ENCODE results near the gene RUBCNL.

Gene RUBCNL

DNA sequence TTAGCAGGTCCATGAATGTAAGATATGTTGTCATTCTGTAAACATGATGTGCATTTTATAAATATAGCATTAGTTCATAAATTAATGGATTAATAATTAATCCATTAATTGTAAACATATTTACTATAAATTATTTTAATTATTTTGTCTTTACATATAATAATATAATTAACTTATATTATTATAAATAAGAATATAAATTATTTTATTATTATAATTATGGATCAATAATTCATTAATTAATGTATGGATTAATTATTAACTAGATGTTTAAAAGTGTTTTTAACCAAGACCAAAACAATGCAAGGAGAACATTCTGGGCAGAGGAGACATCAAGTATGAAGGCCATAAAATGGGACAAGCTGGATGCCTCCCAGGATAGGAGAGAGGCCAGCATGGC, 72.0 kb downstream of the RUBCNL start:
- H3K4me3 ChIP-seq (ENCODE audit: low read depth, low read length): no peak overlapping the region
- TF ChIP-seq CTCF (IDR thresholded peaks at IDR 0.05; ENCODE audit: low read depth, low read length): no peak

- H3K4me3 ChIP-seq (ENCODE audit: low read depth, low read length): no peak overlapping the region
- no peak for TF ChIP-seq CTCF (IDR thresholded peaks at IDR 0.05; ENCODE audit: low read depth, low read length)
Observed at GRCh38 chr13:46314587-46314986, 72.5 kb downstream of the RUBCNL start.

DNA sequence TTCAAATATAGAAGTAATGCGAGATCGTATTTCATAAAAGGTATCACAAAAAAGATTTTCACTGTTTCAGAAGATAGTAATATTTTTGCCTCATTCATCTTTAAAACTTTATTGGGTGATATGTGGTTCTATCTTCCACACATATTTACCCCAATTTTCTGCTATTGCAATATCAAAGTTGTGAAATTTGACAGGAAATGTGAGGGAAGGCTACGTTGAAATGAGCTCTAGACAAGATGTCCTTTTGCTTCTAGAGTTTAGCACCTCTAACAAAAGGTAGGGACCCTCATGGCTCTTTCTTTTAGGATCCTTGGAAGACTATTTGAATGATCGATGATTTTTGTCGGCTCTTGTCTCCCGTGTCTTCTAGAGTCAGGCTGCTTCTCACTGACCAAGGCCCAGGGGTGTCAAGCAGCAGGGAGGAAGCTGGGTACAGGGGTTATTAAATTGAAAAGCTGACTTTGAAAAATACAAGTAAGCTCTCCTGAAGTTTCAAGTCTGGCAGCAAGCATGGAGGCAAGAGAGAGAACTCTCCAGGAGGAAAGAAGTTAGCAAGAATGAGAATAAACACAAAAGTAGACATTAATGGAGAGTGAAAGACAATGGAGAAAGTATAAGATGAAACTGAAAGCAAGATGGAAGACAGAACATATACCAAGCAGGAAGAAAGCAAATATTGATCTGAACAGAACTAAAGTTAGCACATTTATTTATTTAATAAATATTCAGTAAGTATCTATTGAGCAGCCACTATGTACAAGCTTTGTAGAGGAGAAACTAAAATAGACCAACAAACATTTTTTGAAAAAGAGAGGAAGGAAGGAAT, 73.4 kb downstream of the RUBCNL start:
- no peak for TF ChIP-seq CTCF (IDR thresholded peaks at IDR 0.05; ENCODE audit: low read depth, low read length)
- no peak overlapping the region for H3K4me3 ChIP-seq (ENCODE audit: low read depth, low read length)

GRCh38 chr13:46313024-46313423, 74.0 kb downstream of the RUBCNL start:
- no peak overlapping the region for H3K4me3 ChIP-seq (ENCODE audit: low read depth, low read length)
- no peak for TF ChIP-seq CTCF (IDR thresholded peaks at IDR 0.05; ENCODE audit: low read depth, low read length)

DNA sequence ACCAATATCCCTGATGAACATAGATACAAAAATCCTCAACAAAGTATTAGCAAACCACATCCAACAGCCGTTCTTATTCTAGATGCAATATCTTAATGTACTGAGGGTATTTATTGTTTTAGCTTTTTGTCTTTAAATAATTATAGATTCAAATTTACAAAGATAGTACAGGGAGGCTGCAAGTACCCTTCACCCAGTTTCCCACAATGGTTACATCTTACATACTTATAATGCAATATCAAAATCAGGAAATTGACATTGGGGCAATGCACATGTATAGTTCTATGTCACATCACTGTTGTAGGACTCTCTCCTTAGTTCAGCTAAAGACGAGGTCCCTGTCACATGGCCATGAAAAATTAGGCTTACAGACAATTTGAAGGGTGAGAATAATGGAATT, 75.8 kb downstream of the RUBCNL start:
- TF ChIP-seq CTCF (IDR thresholded peaks at IDR 0.05; ENCODE audit: low read depth, low read length): no peak
- no peak overlapping the region for H3K4me3 ChIP-seq (ENCODE audit: low read depth, low read length)

DNA sequence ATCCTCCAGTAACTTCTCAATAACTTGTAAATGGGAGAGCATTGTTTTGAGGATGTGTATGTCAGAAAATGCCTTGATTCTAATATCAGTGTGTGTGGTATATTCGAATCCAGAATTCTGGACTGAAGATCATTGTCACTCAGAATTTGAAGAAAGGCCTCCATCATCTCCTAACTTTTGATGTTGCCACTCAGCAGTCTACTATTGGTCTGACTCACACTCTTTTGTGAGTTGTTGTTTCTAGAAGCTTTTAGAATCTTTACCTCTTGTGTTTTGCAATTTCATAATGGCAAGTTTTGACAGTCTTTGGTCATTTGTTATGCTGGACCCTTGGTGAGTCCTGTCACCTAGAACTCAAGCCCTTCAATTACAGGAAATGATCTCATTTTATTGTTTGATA, 77.0 kb downstream of the RUBCNL start:
- no peak overlapping the region for H3K4me3 ChIP-seq (ENCODE audit: low read depth, low read length)
- TF ChIP-seq CTCF (IDR thresholded peaks at IDR 0.05; ENCODE audit: low read depth, low read length): no peak

- H3K4me3 ChIP-seq (ENCODE audit: low read depth, low read length): no peak overlapping the region
- no peak for TF ChIP-seq CTCF (IDR thresholded peaks at IDR 0.05; ENCODE audit: low read depth, low read length)
Observed at GRCh38 chr13:46307554-46307953, 79.5 kb downstream of the RUBCNL start.
